ENCODE measurements around the gene ZNF804A.

DNA sequence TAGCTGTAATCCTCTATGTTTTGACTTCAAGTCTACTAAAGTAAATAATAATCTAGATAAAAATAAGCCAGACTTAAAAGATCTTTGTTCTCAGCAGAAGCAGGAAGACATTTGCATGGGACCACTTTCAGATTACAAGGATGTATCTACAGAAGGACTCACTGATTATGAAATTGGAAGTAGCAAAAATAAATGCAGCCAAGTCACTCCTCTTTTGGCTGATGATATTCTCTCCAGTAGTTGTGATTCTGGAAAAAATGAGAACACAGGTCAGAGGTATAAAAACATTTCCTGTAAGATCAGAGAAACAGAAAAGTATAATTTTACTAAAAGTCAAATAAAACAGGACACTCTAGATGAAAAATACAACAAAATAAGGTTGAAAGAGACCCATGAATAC, 338.4 kb downstream of the ZNF804A start:
- TF ChIP-seq, protein P1, sequence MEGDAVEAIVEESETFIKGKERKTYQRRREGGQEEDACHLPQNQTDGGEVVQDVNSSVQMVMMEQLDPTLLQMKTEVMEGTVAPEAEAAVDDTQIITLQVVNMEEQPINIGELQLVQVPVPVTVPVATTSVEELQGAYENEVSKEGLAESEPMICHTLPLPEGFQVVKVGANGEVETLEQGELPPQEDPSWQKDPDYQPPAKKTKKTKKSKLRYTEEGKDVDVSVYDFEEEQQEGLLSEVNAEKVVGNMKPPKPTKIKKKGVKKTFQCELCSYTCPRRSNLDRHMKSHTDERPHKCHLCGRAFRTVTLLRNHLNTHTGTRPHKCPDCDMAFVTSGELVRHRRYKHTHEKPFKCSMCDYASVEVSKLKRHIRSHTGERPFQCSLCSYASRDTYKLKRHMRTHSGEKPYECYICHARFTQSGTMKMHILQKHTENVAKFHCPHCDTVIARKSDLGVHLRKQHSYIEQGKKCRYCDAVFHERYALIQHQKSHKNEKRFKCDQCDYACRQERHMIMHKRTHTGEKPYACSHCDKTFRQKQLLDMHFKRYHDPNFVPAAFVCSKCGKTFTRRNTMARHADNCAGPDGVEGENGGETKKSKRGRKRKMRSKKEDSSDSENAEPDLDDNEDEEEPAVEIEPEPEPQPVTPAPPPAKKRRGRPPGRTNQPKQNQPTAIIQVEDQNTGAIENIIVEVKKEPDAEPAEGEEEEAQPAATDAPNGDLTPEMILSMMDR (IDR thresholded peaks at IDR 0.05; ENCODE audit: low read depth, low read length, missing input control) = no peak
- TF ChIP-seq, protein P2, sequence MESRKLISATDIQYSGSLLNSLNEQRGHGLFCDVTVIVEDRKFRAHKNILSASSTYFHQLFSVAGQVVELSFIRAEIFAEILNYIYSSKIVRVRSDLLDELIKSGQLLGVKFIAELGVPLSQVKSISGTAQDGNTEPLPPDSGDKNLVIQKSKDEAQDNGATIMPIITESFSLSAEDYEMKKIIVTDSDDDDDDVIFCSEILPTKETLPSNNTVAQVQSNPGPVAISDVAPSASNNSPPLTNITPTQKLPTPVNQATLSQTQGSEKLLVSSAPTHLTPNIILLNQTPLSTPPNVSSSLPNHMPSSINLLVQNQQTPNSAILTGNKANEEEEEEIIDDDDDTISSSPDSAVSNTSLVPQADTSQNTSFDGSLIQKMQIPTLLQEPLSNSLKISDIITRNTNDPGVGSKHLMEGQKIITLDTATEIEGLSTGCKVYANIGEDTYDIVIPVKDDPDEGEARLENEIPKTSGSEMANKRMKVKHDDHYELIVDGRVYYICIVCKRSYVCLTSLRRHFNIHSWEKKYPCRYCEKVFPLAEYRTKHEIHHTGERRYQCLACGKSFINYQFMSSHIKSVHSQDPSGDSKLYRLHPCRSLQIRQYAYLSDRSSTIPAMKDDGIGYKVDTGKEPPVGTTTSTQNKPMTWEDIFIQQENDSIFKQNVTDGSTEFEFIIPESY (IDR thresholded peaks at IDR 0.05) = no peak
- TF ChIP-seq, protein P3, sequence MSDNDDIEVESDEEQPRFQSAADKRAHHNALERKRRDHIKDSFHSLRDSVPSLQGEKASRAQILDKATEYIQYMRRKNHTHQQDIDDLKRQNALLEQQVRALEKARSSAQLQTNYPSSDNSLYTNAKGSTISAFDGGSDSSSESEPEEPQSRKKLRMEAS (IDR thresholded peaks at IDR 0.05) = no peak
- TF ChIP-seq YY1 (IDR thresholded peaks at IDR 0.05) (no peak), SP1 (IDR thresholded peaks at IDR 0.05) (no peak), RAD21 (IDR thresholded peaks at IDR 0.05) (no peak), GABPA (IDR thresholded peaks at IDR 0.05 in 1 of 2, conservative IDR thresholded peaks at IDR 0.05 in 1 of 2) (no peak), TAF1 (conservative IDR thresholded peaks at IDR 0.05) (no peak), FOXA1 (IDR thresholded peaks at IDR 0.05) (no peak), HNF4A (conservative IDR thresholded peaks at IDR 0.05) (no peak)
- TF ChIP-seq, protein P4, sequence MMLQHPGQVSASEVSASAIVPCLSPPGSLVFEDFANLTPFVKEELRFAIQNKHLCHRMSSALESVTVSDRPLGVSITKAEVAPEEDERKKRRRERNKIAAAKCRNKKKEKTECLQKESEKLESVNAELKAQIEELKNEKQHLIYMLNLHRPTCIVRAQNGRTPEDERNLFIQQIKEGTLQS (IDR thresholded peaks at IDR 0.05) = no peak
- TF ChIP-seq, protein P5, sequence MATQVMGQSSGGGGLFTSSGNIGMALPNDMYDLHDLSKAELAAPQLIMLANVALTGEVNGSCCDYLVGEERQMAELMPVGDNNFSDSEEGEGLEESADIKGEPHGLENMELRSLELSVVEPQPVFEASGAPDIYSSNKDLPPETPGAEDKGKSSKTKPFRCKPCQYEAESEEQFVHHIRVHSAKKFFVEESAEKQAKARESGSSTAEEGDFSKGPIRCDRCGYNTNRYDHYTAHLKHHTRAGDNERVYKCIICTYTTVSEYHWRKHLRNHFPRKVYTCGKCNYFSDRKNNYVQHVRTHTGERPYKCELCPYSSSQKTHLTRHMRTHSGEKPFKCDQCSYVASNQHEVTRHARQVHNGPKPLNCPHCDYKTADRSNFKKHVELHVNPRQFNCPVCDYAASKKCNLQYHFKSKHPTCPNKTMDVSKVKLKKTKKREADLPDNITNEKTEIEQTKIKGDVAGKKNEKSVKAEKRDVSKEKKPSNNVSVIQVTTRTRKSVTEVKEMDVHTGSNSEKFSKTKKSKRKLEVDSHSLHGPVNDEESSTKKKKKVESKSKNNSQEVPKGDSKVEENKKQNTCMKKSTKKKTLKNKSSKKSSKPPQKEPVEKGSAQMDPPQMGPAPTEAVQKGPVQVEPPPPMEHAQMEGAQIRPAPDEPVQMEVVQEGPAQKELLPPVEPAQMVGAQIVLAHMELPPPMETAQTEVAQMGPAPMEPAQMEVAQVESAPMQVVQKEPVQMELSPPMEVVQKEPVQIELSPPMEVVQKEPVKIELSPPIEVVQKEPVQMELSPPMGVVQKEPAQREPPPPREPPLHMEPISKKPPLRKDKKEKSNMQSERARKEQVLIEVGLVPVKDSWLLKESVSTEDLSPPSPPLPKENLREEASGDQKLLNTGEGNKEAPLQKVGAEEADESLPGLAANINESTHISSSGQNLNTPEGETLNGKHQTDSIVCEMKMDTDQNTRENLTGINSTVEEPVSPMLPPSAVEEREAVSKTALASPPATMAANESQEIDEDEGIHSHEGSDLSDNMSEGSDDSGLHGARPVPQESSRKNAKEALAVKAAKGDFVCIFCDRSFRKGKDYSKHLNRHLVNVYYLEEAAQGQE (IDR thresholded peaks at IDR 0.05) = no peak

All from liver (tissue), 3 donors.